Measurements from ENCODE around the gene LTBP2. TPM values are rescaled to one million over a fixed set of nuclear protein-coding genes. Genes with fewer than 3 reads are reported as not detected.

Gene LTBP2
- total and polyA plus RNA-seq, 2 of the 13 experiments (the other 11 are each of a cell fraction or from before 2014, with no cell fraction given), result 0.20 to 0.41 TPM

- TF ChIP-seq ARID2 (CRISPR knock-in tag; IDR thresholded peaks at IDR 0.05; ENCODE audit: borderline replicate concordance), result no peak
- TF ChIP-seq ZBTB14 (CRISPR knock-in tag; IDR thresholded peaks at IDR 0.05), result no peak
- TF ChIP-seq SAFB2 (CRISPR knock-in tag; IDR thresholded peaks at IDR 0.05; ENCODE audit: borderline replicate concordance, low read depth), result no peak
- TF ChIP-seq ZNF337 (CRISPR knock-in tag; IDR thresholded peaks at IDR 0.05; ENCODE audit: borderline replicate concordance, low read depth), result no peak
- TF ChIP-seq HDAC1 (CRISPR knock-in tag; IDR thresholded peaks at IDR 0.05), result peak; percentile 79
- no peak for TF ChIP-seq IRF2 (CRISPR knock-in tag; IDR thresholded peaks at IDR 0.05)
- TF ChIP-seq MZF1 (CRISPR knock-in tag; IDR thresholded peaks at IDR 0.05; ENCODE audit: borderline replicate concordance), result no peak
- TF ChIP-seq BCL3 (CRISPR knock-in tag; IDR thresholded peaks at IDR 0.05), result peak; percentile 53
- peak; percentile 76; the same call in 1 of the 2 replicates for TF ChIP-seq ZNF274 (CRISPR knock-in tag; IDR thresholded peaks at IDR 0.05)
- no peak for TF ChIP-seq ZFP90 (CRISPR knock-in tag; IDR thresholded peaks at IDR 0.05; ENCODE audit: borderline replicate concordance)
- no peak for TF ChIP-seq ATM (IDR thresholded peaks at IDR 0.05; ENCODE audit: borderline replicate concordance)
- TF ChIP-seq RNF2 (conservative IDR thresholded peaks at IDR 0.05; ENCODE audit: low read depth), result no peak
- TF ChIP-seq ZNF841 (CRISPR knock-in tag; IDR thresholded peaks at IDR 0.05; ENCODE audit: borderline replicate concordance), result no peak
- TF ChIP-seq MLXIP (CRISPR knock-in tag; IDR thresholded peaks at IDR 0.05; ENCODE audit: borderline replicate concordance), result no peak
- no peak for TF ChIP-seq SUZ12 (IDR thresholded peaks at IDR 0.05; ENCODE audit: low read depth, low read length)
- no peak for TF ChIP-seq FOXP4 (CRISPR knock-in tag; IDR thresholded peaks at IDR 0.05)
- no peak for TF ChIP-seq DR1 (CRISPR knock-in tag; IDR thresholded peaks at IDR 0.05)
- no peak; the same call in 1 of the 2 replicates for TF ChIP-seq ZSCAN20 (CRISPR knock-in tag; IDR thresholded peaks at IDR 0.05; ENCODE audit: borderline replicate concordance)
- no peak for TF ChIP-seq ZNF281 (CRISPR knock-in tag; IDR thresholded peaks at IDR 0.05; ENCODE audit: borderline replicate concordance)
These were observed 119.2 kb downstream of the LTBP2 start, which contains the start of gene NPC2 (continued) for GRCh38 chr14:74492776-74493342.

Measured in HepG2 (cell line).